HG03442 (cell line): Measurements from ENCODE around the gene CEACAM6.

Experiments used
- ATAC-seq: cut with Tn5 transposase; IDR thresholded peaks from one replicate; pipeline ENCODE4 v1.9.1; 2021; ENCODE audit warnings: mild to moderate bottlenecking, moderate library complexity; ENCODE audit not compliant: unreplicated experiment

The CEACAM6 gene

GRCh38 chr19:41795031-41795461 lies 39.7 kb downstream of the CEACAM6 start:
- ATAC-seq = no peak

DNA sequence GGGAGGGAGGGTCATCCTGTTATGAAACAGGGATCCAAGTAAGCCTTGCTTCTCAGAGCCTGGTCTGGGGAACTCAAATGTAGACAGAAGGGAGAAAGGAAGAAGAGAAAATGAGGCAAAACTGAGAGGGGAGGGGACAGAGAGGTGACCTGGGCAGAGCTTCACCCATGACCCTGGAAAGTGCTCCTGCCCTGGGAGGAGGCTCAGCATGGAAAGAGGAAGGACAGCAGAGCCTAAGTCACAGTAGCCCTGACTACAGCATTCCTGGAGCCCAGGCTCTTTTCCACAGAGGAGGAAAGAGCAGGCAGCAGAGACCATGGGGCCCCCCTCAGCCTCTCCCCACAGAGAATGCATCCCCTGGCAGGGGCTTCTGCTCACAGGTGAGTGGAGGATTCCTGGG lies 41.0 kb downstream of the CEACAM6 start, which contains the start of gene CEACAM3:
Gene CEACAM3, plus strand, starts transcription at position 226 of the 400 bp plus-strand sequence. Its CDS starts 91 bp downstream, at position 317.
- no peak for ATAC-seq

DNA sequence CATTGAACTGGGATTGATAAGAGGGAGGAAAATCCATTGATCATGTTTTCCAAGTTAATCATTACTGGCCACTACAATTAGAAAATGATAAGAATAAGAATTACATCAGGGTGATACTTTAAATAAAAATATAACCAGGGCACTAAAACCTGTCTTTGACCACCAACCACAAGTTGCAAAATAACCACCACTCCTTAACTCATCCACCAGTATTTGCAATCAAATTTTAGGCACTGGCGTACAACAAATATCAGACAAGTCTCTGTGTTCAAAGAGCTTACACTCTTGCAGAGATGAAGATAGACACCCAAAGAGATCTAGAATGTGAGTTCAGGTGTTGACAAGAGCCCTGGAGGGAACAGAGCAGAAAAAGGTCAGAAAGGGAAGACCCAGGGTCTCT lies 41.6 kb downstream of the CEACAM6 start:
- ATAC-seq = no peak

DNA sequence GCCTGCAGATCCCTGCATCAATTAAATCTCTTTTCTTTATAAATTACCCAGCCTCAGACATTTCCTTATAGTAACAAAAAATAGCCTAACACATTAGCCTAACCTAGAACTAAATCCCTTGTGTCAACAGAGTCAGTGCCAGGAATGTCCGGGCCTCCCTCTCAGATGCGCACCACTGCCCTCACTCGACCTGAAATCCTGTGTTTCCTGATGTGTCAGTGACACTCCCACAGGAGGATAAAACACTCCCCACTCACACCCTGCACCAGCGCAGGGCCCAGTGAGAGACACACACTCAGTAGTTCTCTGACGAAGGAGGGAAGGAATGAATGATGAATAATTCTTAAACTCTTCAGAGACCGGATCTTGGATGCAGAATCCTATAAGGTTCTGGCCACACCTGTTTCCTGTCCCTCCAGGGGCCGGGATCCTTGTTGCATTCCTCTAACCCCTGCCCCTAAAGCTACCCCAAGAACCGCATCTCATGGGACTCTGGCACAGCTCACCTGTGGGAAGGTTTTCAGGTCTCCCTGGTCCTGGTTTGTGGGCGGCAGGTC lies 44.2 kb downstream of the CEACAM6 start:
- no peak for ATAC-seq

- no peak for ATAC-seq
Measured at GRCh38 chr19:41801031-41801430, 45.7 kb downstream of the CEACAM6 start.

DNA sequence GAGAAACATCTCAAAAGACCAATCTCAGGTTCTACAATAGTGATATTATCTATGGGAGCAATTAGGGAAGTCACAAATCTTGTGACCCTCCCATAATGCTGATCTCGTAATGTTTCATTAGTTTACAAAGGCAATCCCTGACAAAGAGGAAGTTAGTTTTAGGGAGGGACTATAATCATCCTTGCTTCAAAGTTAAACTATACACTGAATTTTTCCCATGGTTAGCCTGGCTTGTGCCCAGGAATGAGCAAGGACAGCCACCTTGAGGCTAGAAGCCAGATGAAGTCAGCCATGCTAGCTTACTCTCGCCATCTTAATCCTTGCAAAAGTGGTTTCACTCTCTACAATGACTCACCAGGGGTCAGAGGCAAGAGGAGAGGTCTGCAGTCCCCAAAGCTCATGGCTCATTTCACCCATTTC lies 46.5 kb downstream of the CEACAM6 start:
- no peak for ATAC-seq

GRCh38 chr19:41802770-41803169 lies 47.4 kb downstream of the CEACAM6 start:
- no peak for ATAC-seq

DNA sequence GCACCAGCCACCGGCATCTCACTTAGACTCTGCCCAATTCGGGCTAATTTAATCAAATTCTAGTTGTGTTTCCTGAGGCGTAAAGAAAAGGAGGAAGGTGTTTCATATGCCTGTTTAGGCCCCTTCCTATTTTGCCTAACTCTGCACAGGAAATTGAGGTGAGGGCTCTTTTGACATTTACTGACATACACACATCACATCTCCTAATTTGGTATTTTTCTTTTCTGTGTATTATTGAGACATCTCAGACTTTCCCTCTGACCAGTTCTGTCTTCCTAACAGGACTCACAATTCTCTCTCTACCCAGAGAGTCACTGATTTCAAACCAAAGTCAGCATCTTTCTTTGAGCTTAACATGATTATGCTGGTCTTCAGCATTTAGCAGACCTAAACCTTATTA lies 49.0 kb downstream of the CEACAM6 start:
- no peak for ATAC-seq

- ATAC-seq = no peak
Measured at GRCh38 chr19:41807176-41807575, 51.8 kb downstream of the CEACAM6 start.

DNA sequence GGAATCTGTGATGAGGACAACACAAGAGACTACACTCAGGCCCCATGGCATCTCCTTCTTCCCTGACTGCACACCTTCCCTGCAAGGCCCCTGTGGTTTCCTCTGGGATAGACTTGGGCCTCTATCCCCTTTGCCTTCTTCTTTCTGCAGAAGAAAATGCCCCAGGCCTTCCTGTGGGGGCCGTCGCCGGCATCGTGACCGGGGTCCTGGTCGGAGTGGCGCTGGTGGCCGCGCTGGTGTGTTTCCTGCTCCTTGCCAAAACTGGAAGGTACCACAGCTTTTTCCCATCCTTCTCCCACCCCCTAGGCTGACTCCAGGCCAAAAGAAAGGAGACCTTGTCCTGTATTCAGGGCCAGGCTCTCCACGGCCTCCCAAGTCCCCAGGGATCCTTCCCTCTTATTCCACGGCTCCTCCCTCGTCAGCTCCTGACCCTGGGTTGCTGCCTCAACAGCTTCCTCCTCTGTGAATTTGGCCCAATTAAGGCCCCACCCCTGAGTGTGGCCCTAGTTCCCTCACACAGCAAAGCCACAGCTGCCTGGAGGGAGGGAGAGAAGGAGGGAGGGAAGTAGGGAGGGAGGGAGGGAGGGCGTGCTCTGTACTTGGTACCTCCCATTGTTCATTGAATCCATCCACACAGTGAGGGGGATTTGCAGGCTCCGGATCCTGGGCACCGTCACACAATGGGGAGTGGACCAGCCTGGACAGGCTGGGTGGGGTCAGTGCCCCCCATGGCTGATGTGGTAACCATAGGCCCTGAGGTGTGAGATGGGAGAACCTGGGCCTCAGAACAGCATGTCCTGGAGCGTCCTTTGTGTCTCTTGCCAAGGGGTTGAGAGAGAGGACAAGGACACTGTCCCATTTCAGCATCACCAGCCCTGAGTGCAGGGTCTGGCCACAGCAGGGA lies 53.6 kb downstream of the CEACAM6 start:
- ATAC-seq = no peak

DNA sequence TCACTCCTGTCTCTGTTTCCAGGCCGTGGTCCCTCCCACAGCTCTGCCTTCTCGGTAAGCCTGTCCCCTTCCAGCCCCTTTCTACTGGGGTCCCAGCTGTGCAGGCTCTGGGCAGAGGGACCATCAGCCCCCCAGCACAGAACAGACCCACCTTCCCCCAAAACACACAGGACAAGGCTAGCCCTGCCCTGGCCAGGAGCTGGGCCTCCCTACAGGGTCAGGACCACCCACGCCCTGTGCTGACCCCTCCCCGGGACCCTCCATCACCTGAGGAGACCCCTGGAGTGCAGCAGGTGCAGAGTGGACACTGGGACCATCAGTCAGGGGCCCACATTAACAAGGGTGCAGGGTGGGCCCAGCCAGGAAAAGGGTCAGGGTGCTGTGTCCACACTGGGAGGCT lies 55.0 kb downstream of the CEACAM6 start:
- ATAC-seq = no peak

GRCh38 chr19:41811036-41811435 lies 55.7 kb downstream of the CEACAM6 start:
- ATAC-seq = no peak

DNA sequence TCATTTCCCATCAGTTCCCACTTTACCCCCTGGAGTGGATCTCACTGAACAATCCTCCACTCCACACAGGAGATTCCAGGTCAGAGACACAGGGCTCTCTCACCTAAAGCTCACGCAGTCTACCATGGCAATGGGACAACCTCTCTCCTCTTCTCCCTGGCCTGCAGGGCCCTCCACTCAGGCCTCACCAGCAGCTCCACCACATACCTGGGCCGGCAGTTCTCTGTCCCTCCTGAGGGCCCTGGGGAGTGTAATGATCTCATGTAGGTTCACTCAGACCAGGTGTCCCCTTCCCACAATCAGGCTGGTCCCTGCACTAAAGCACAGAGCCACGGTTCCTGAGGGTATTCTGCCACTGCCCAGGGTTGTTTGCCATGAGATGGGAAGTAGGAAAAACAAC lies 56.7 kb downstream of the CEACAM6 start:
- ATAC-seq = no peak

DNA sequence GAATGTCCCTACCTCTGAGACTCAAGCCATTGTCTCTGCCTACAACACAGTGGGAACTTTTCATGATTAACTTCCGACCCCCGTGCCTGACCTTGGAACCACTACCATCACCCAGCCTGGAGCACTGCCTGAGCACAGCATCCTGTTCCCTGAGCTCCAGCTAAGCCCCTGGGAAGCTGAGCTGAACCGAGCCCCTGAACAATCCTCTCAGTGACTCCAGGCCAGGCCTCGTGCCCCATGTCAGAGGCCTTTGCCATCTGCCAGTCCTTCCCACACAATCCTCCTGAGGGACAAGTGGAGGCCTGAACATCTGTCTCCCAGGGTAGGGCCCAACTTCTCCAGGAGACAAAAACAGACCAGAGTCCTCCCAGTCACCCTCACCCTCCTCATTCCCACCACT lies 58.6 kb downstream of the CEACAM6 start:
- ATAC-seq = no peak

GRCh38 chr19:41815301-41815700 lies 60.0 kb downstream of the CEACAM6 start:
- ATAC-seq = no peak

GRCh38 chr19:41816761-41817160 lies 61.4 kb downstream of the CEACAM6 start:
- ATAC-seq = no peak

DNA sequence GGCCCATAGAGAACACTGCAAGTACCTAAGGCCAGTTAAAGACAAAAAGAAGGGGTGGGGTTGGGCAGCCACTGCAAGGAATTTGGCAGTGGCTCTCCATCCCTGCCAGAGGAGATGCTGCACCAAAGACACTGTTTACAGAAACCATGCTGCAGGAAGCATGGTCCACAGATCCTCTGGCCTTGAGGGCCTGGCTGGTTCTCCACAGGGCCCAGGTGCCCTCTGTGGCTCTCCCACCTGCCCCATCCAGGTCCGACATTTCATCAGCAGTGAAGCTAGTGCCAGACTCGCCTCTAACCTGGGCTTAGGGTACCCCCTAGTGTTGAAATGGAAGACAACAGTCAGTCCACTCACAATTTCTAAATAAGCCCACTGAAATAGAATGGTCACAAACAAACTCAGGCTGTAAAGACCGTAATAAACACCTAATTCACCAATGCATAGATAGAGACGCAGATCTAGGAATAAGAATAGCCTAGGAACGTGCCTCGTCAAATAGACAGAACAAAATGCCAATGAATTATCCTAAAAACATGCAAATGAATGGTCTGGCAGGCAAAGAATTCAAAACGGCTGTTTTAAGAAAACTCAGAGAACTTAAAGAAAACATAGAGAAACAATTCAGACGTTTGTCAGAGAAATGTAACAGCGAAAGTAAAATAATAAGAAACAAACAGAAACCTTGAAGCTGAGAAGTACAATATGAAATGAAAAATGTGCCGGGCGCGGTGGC lies 65.8 kb downstream of the CEACAM6 start:
- no peak for ATAC-seq
